GM19193 (cell line): ENCODE results near the gene QSER1.

Experiments
- POLR2A ChIP-seq: IDR thresholded peaks from 4 replicates; pipeline ENCODE4 v1.6.1; 2011; ENCODE audit not compliant: insufficient read depth, insufficient read length; ENCODE audit errors: extremely low read depth

QSER1 gene

GRCh38 chr11:32892355-32893092, at the start of gene QSER1:
Gene QSER1, plus strand, starts transcription at chr11:32892811. Its CDS starts 315 bp downstream, at chr11:32893126.
- peak; percentile 93 for TF ChIP-seq POLR2A

- TF ChIP-seq POLR2A = no peak
These were observed 49.1 kb upstream of the QSER1 start for GRCh38 chr11:32843544-32843943.

GRCh38 chr11:32847511-32847910, 45.1 kb upstream of the QSER1 start:
- TF ChIP-seq POLR2A = no peak

- no peak for TF ChIP-seq POLR2A
These were observed 42.9 kb upstream of the QSER1 start for GRCh38 chr11:32849761-32850160.

- no peak for TF ChIP-seq POLR2A
These were observed 41.4 kb upstream of the QSER1 start for GRCh38 chr11:32851251-32851650.

- TF ChIP-seq POLR2A = no peak
These were observed 40.4 kb upstream of the QSER1 start for GRCh38 chr11:32852207-32852606.

- TF ChIP-seq POLR2A = no peak
These were observed 37.0 kb upstream of the QSER1 start for GRCh38 chr11:32855601-32856000.

GRCh38 chr11:32858731-32859130, 33.9 kb upstream of the QSER1 start:
- no peak for TF ChIP-seq POLR2A

- no peak for TF ChIP-seq POLR2A
These were observed 30.6 kb upstream of the QSER1 start for GRCh38 chr11:32861850-32862577.

- no peak for TF ChIP-seq POLR2A
These were observed 28.1 kb upstream of the QSER1 start for GRCh38 chr11:32864555-32864954.

GRCh38 chr11:32870676-32871075, 21.9 kb upstream of the QSER1 start:
- TF ChIP-seq POLR2A = no peak

- no peak for TF ChIP-seq POLR2A
These were observed 18.5 kb upstream of the QSER1 start for GRCh38 chr11:32874132-32874531.

GRCh38 chr11:32881286-32881685, 11.3 kb upstream of the QSER1 start:
- no peak for TF ChIP-seq POLR2A

- no peak for TF ChIP-seq POLR2A
These were observed 9.2 kb upstream of the QSER1 start for GRCh38 chr11:32883421-32883820.

GRCh38 chr11:32884023-32884422, 8.6 kb upstream of the QSER1 start:
- no peak for TF ChIP-seq POLR2A

GRCh38 chr11:32884770-32885384, 7.7 kb upstream of the QSER1 start:
- no peak for TF ChIP-seq POLR2A

- TF ChIP-seq POLR2A = no peak
These were observed 7.1 kb upstream of the QSER1 start for GRCh38 chr11:32885556-32885955.

GRCh38 chr11:32886180-32886579, 6.4 kb upstream of the QSER1 start:
- no peak for TF ChIP-seq POLR2A
